ENCODE measurements around the gene RNLS. TPM values are rescaled to one million over a fixed set of nuclear protein-coding genes. Genes with fewer than 3 reads are reported as not detected.

RNLS gene
- polyA plus RNA-seq, 3 donors, result 3.3 to 3.9 (median 3.7) TPM

- Histone ChIP-seq H3K9ac (ENCODE audit: insufficient read depth, low read length, poor library complexity, severe bottlenecking) (no peak overlapping the region), H3K4me2 (replicated peaks; ENCODE audit: extremely low read depth, low read length, poor library complexity, severe bottlenecking) (no peak overlapping the region), H3K27ac (ENCODE audit: low read depth in 1 of 2, low read length in 2 of 2) (no peak overlapping the region), H3K36me3 (replicated peaks in 1 of 2; ENCODE audit: control insufficient read depth in 1 of 2, insufficient read depth in 2 of 2, low read length in 2 of 2) (no peaks in the 10 kb centered on the region), H4K20me1 (ENCODE audit: insufficient read depth, low read length) (no peaks in the 10 kb centered on the region), H2AFZ (ENCODE audit: insufficient read depth, low read depth, low read length, poor library complexity, severe bottlenecking) (no peak overlapping the region), H3K27me3 (ENCODE audit: control insufficient read depth in 2 of 2, insufficient read depth in 2 of 2, low read length in 2 of 2) (no peaks in the 10 kb centered on the region), H3K4me1 (ENCODE audit: control insufficient read depth in 1 of 2, insufficient read depth in 2 of 2, low read length in 2 of 2) (no peaks in the 10 kb centered on the region), H3K79me2 (ENCODE audit: insufficient read depth, low read length) (no peaks in the 10 kb centered on the region), H3K9me3 (replicated peaks in 1 of 2; ENCODE audit: control insufficient read depth in 1 of 2, insufficient read depth in 1 of 2, low read length in 2 of 2) (no peaks in the 10 kb centered on the region), H3K4me3 (replicated peaks in 1 of 3; ENCODE audit: low read depth in 2 of 3, low read length in 3 of 3) (no peak overlapping the region)
- TF ChIP-seq CTCF (IDR thresholded peaks at IDR 0.05), result no peak
- peaks cover 7% of the 10 kb centered on the region for H3K4me1 Mint-ChIP-seq
- H3K9me3 Mint-ChIP-seq, result peaks cover 0 to 4% (median 0%) of the 10 kb centered on the region in 7 donors
- no peak for DNase-seq
- WGBS (ENCODE audit: insufficient coverage), result 75% methylated on average over 1 of the region's 6 CpGs
- no peaks in the 10 kb centered on the region for H3K36me3 Mint-ChIP-seq
- H3K27me3 Mint-ChIP-seq (ENCODE audit: low read depth in 3 of 3), result peaks cover 0 to 7% (median 2%) of the 10 kb centered on the region in 3 donors
- H3K27ac Mint-ChIP-seq, result no peak overlapping the region
- intact Hi-C loops (cut with micrococcal nuclease), result no loop called here
- no peak overlapping the region for H3K4me3 Mint-ChIP-seq
These were observed 349.2 kb downstream of the RNLS start for GRCh38 chr10:88233870-88234269.

- H3K9ac ChIP-seq (ENCODE audit: insufficient read depth, low read length, poor library complexity, severe bottlenecking), result no peak overlapping the region
- H3K36me3 Mint-ChIP-seq, result no peaks in the 10 kb centered on the region
- peaks cover 0 to 4% (median 0%) of the 10 kb centered on the region in 7 donors for H3K9me3 Mint-ChIP-seq
- no peak overlapping the region for H3K27ac ChIP-seq (ENCODE audit: low read depth in 1 of 2, low read length in 2 of 2)
- no peaks in the 10 kb centered on the region for H3K4me1 ChIP-seq (ENCODE audit: control insufficient read depth in 1 of 2, insufficient read depth in 2 of 2, low read length in 2 of 2)
- H3K27ac Mint-ChIP-seq, result peak overlapping the region in 1 of 7 donors; percentile 17
- DNase-seq, result no peak
- intact Hi-C loops (cut with micrococcal nuclease), result no loop called here
- peaks cover 8% of the 10 kb centered on the region for H3K4me1 Mint-ChIP-seq
- no peak overlapping the region for H3K4me3 ChIP-seq (replicated peaks in 1 of 3; ENCODE audit: low read depth in 2 of 3, low read length in 3 of 3)
- no peaks in the 10 kb centered on the region for H3K9me3 ChIP-seq (replicated peaks in 1 of 2; ENCODE audit: control insufficient read depth in 1 of 2, insufficient read depth in 1 of 2, low read length in 2 of 2)
- no peak overlapping the region for H3K4me2 ChIP-seq (replicated peaks; ENCODE audit: extremely low read depth, low read length, poor library complexity, severe bottlenecking)
- no peaks in the 10 kb centered on the region for H4K20me1 ChIP-seq (ENCODE audit: insufficient read depth, low read length)
- H3K79me2 ChIP-seq (ENCODE audit: insufficient read depth, low read length), result no peaks in the 10 kb centered on the region
- WGBS (ENCODE audit: insufficient coverage), result 80% methylated on average over 1 of the region's 7 CpGs
- no peak for TF ChIP-seq CTCF (IDR thresholded peaks at IDR 0.05)
- no peak overlapping the region for H3K4me3 Mint-ChIP-seq
- no peak overlapping the region for H2AFZ ChIP-seq (ENCODE audit: insufficient read depth, low read depth, low read length, poor library complexity, severe bottlenecking)
- H3K27me3 Mint-ChIP-seq (ENCODE audit: low read depth in 3 of 3), result peaks cover 0 to 7% (median 2%) of the 10 kb centered on the region in 3 donors
- H3K36me3 ChIP-seq (replicated peaks in 1 of 2; ENCODE audit: control insufficient read depth in 1 of 2, insufficient read depth in 2 of 2, low read length in 2 of 2), result no peaks in the 10 kb centered on the region
- no peaks in the 10 kb centered on the region for H3K27me3 ChIP-seq (ENCODE audit: control insufficient read depth in 2 of 2, insufficient read depth in 2 of 2, low read length in 2 of 2)
These were observed 350.1 kb downstream of the RNLS start for GRCh38 chr10:88232983-88233543.

All from CD14-positive monocyte (primary cell).